K562 (cell line): ENCODE results near the gene SARS1. TPM values are rescaled to one million over a fixed set of nuclear protein-coding genes. Genes with fewer than 3 reads are reported as not detected.
A peak's percentile ranks its signal among the peaks of the same experiment; 100 is the strongest.

Source experiments
- ATF7 ChIP-seq: fragments of 450-650 bp; IDR thresholded peaks from 2 replicates; pipeline ENCODE4 v1.7.1; 2014; ENCODE audit warnings: mild to moderate bottlenecking, moderate library complexity
- CBFB ChIP-seq: sonication (generic); formaldehyde crosslinking; IDR thresholded peaks from 2 replicates; pipeline ENCODE4 v1.4.0; 2020; ENCODE audit warnings: mild to moderate bottlenecking, missing genetic modification reagents
- JUND ChIP-seq, 2 experiments: IDR thresholded peaks; 2 replicates in 1 of 2; 3 replicates in 1 of 2; pipeline ENCODE4 v1.6.1; 2011; ENCODE audit warnings: borderline replicate concordance in 2 of 2, low read depth in 2 of 2, low read length in 2 of 2, improper control_type of control experiment in 1 of 2, missing biosample characterization in 1 of 2, missing genetic modification characterization in 1 of 2, missing genetic modification reagents in 1 of 2
- MYNN ChIP-seq, 2 experiments: sonication (generic); formaldehyde crosslinking in 1 of 2; IDR thresholded peaks; 2 replicates each; pipeline versions ENCODE4 v1.5.0 to v1.6.1; 2016 to 2020; ENCODE audit warnings: antibody characterized with exemption in 1 of 2, missing genetic modification reagents in 1 of 2
- PHF20 ChIP-seq: fragments of 450-650 bp; IDR thresholded peaks from 2 replicates; pipeline ENCODE4 v1.6.1; 2018; ENCODE audit not compliant: partially characterized antibody
- RB1 ChIP-seq: fragments of 450-650 bp; IDR thresholded peaks from 2 replicates; pipeline ENCODE4 v1.6.1; 2017; ENCODE audit warnings: low read depth, mild to moderate bottlenecking
- SMAD4 ChIP-seq: fragments of 250-450 bp; sonication (Bioruptor Pico); conservative IDR thresholded peaks from 2 replicates; pipeline ENCODE4 v1.8.0; 2021; ENCODE audit warnings: inconsistent platforms, mild to moderate bottlenecking, moderate library complexity
- ZNF12 ChIP-seq: sonication (generic); formaldehyde crosslinking; IDR thresholded peaks from 2 replicates; pipeline ENCODE4 v1.4.0; 2020; ENCODE audit warnings: mild to moderate bottlenecking, missing genetic modification reagents
- polyA plus RNA-seq, 8 experiments: library from polyadenylated mRNA; depleted of rRNA in 4 of 8; stranded (reverse) in 5 of 8; unstranded in 3 of 8; fragments of >200 nt; fragmentation: Nextera tagmentation in 2 of 8; fragmentation: Illumina TruSeq in 1 of 8; extraction: Ambion mirVana in 2 of 8; extraction: Trizol in 1 of 8; gene quantifications; 2 replicates each; pipeline versions ENCODE4 v1.2.1 to v1.2.3, GENCODE V29; 2011 to 2014; ENCODE audit warnings: inconsistent platforms in 1 of 8, missing spikeins in 1 of 8
- total RNA-seq, 7 experiments: library from RNA; depleted of rRNA in 6 of 7; stranded (reverse); fragments of >200 nt in 6 of 7; fragmentation: Illumina TruSeq in 2 of 7; extraction: Trizol in 2 of 7; gene quantifications; 2 replicates each; pipeline versions ENCODE4 v1.2.1 to v1.2.3, GENCODE V29; 2011 to 2021; ENCODE audit warnings: low replicate concordance in 1 of 7
- TF ChIP-seq, protein P1 (sequence below), 3 experiments: IDR thresholded peaks in 2 of 3; conservative IDR thresholded peaks in 1 of 3; 2 replicates each; pipeline ENCODE4 v1.5.1; 2011 to 2012; ENCODE audit warnings: low read length in 3 of 3, mild to moderate bottlenecking in 3 of 3, control low read depth in 2 of 3, improper control_type of control experiment in 1 of 3, inconsistent platforms in 1 of 3, low read depth in 1 of 3, mixed read lengths in 1 of 3, moderate library complexity in 1 of 3; ENCODE audit not compliant: insufficient read depth in 2 of 3
- TF ChIP-seq, protein P2 (sequence below), 2 experiments: IDR thresholded peaks; 2 replicates each; pipeline ENCODE4 v1.6.1; 2011; ENCODE audit warnings: borderline replicate concordance in 1 of 2, control low read depth in 1 of 2, low read depth in 1 of 2, low read length in 1 of 2, mild to moderate bottlenecking in 1 of 2, mixed read lengths in 1 of 2, moderate library complexity in 1 of 2; ENCODE audit not compliant: insufficient read depth in 1 of 2, insufficient read length in 1 of 2, poor library complexity in 1 of 2, severe bottlenecking in 1 of 2; ENCODE audit errors: extremely low read depth in 1 of 2
- TF ChIP-seq, protein P3 (sequence below): fragments of 450-650 bp; formaldehyde crosslinking; IDR thresholded peaks from 2 replicates; pipeline ENCODE4 v1.4.0; 2020; ENCODE audit warnings: mild to moderate bottlenecking, mixed read lengths
- TF ChIP-seq, protein P4 (sequence below): sonication (generic); formaldehyde crosslinking; IDR thresholded peaks from 2 replicates; pipeline ENCODE4 v1.5.0; 2020; ENCODE audit warnings: missing genetic modification reagents
- TF ChIP-seq, protein P5 (sequence below): fragments of 250-450 bp; sonication (Bioruptor Pico); IDR thresholded peaks from 2 replicates; pipeline ENCODE4 v1.5.0; 2020; ENCODE audit warnings: mild to moderate bottlenecking, borderline replicate concordance
- TF ChIP-seq, protein P6 (sequence below): fragments of 450-650 bp; formaldehyde crosslinking; IDR thresholded peaks from 2 replicates; pipeline ENCODE4 v1.4.0; 2022; ENCODE audit warnings: missing genetic modification characterization

Gene SARS1
- total and polyA plus RNA-seq, 9 of the 15 experiments (the other 6 are each of a cell fraction or from before 2014, with no cell fraction given), result 221 to 623 (median 254) TPM

DNA sequence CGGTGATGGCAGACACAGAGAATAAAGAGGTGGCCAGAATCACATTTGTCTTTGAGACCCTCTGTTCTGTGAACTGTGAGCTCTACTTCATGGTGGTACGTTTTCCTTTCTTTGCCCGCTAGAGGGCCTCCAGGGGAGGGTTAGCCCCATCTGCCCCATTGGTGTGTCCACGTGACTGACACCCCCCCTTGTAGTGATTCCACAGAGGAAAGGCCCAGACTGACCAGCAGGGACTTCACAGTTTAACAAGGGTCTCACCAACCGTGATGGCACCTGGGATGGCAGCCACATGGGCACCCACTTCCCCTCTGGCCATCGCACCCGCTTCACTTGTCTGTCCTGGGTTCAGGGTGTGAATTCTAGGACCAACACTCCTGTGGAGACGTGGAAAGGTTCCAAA lies 22.3 kb upstream of the SARS1 start (continued):
- TF ChIP-seq, protein P1, sequence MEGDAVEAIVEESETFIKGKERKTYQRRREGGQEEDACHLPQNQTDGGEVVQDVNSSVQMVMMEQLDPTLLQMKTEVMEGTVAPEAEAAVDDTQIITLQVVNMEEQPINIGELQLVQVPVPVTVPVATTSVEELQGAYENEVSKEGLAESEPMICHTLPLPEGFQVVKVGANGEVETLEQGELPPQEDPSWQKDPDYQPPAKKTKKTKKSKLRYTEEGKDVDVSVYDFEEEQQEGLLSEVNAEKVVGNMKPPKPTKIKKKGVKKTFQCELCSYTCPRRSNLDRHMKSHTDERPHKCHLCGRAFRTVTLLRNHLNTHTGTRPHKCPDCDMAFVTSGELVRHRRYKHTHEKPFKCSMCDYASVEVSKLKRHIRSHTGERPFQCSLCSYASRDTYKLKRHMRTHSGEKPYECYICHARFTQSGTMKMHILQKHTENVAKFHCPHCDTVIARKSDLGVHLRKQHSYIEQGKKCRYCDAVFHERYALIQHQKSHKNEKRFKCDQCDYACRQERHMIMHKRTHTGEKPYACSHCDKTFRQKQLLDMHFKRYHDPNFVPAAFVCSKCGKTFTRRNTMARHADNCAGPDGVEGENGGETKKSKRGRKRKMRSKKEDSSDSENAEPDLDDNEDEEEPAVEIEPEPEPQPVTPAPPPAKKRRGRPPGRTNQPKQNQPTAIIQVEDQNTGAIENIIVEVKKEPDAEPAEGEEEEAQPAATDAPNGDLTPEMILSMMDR (IDR thresholded peaks at IDR 0.05 in 2 of 3, conservative IDR thresholded peaks at IDR 0.05 in 1 of 3; ENCODE audit: insufficient read depth in 2 of 3, low read depth in 1 of 3, low read length in 3 of 3), result peak; percentile 70 to 94 (median 74)
- TF ChIP-seq RB1 (0 out of 2 replicates have a peak, but pooled peaks have one; percentile 45), PHF20 (no peak), ZNF12 (CRISPR knock-in tag) (no peak), ATF7 (0 out of 2 replicates have a peak, but pooled peaks have one; percentile 16), MYNN (IDR thresholded peaks at IDR 0.05) (no peak), MYNN (CRISPR knock-in tag; IDR thresholded peaks at IDR 0.05) (no peak), SMAD4 (peak; percentile 57), JUND (IDR thresholded peaks at IDR 0.05; ENCODE audit: borderline replicate concordance, low read depth, low read length) (0 out of 2 replicates have a peak, but pooled peaks have one; percentile 11), JUND (tag; IDR thresholded peaks at IDR 0.05; ENCODE audit: borderline replicate concordance, low read depth, low read length) (no peak; the same call in 2 of the 3 replicates), CBFB (peak; percentile 41; the same call in 1 of the 2 replicates)
- TF ChIP-seq, protein P2, sequence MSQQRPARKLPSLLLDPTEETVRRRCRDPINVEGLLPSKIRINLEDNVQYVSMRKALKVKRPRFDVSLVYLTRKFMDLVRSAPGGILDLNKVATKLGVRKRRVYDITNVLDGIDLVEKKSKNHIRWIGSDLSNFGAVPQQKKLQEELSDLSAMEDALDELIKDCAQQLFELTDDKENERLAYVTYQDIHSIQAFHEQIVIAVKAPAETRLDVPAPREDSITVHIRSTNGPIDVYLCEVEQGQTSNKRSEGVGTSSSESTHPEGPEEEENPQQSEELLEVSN (IDR thresholded peaks at IDR 0.05; ENCODE audit: borderline replicate concordance in 1 of 2, extremely low read depth in 1 of 2, insufficient read depth in 1 of 2, insufficient read length in 1 of 2, low read depth in 1 of 2, low read length in 1 of 2, poor library complexity in 1 of 2, severe bottlenecking in 1 of 2), result peak in 1 of 2 experiments; percentile 58
- TF ChIP-seq, protein P3, sequence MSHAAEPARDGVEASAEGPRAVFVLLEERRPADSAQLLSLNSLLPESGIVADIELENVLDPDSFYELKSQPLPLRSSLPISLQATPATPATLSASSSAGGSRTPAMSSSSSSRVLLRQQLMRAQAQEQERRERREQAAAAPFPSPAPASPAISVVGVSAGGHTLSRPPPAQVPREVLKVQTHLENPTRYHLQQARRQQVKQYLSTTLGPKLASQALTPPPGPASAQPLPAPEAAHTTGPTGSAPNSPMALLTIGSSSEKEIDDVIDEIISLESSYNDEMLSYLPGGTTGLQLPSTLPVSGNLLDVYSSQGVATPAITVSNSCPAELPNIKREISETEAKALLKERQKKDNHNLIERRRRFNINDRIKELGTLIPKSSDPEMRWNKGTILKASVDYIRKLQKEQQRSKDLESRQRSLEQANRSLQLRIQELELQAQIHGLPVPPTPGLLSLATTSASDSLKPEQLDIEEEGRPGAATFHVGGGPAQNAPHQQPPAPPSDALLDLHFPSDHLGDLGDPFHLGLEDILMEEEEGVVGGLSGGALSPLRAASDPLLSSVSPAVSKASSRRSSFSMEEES (CRISPR knock-in tag), result peak; percentile 63
- TF ChIP-seq, protein P4, sequence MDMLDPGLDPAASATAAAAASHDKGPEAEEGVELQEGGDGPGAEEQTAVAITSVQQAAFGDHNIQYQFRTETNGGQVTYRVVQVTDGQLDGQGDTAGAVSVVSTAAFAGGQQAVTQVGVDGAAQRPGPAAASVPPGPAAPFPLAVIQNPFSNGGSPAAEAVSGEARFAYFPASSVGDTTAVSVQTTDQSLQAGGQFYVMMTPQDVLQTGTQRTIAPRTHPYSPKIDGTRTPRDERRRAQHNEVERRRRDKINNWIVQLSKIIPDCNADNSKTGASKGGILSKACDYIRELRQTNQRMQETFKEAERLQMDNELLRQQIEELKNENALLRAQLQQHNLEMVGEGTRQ (CRISPR knock-in tag), result peak; percentile 96
- TF ChIP-seq, protein P5, sequence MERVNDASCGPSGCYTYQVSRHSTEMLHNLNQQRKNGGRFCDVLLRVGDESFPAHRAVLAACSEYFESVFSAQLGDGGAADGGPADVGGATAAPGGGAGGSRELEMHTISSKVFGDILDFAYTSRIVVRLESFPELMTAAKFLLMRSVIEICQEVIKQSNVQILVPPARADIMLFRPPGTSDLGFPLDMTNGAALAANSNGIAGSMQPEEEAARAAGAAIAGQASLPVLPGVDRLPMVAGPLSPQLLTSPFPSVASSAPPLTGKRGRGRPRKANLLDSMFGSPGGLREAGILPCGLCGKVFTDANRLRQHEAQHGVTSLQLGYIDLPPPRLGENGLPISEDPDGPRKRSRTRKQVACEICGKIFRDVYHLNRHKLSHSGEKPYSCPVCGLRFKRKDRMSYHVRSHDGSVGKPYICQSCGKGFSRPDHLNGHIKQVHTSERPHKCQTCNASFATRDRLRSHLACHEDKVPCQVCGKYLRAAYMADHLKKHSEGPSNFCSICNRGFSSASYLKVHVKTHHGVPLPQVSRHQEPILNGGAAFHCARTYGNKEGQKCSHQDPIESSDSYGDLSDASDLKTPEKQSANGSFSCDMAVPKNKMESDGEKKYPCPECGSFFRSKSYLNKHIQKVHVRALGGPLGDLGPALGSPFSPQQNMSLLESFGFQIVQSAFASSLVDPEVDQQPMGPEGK (CRISPR knock-in tag), result no peak
- TF ChIP-seq, protein P6, sequence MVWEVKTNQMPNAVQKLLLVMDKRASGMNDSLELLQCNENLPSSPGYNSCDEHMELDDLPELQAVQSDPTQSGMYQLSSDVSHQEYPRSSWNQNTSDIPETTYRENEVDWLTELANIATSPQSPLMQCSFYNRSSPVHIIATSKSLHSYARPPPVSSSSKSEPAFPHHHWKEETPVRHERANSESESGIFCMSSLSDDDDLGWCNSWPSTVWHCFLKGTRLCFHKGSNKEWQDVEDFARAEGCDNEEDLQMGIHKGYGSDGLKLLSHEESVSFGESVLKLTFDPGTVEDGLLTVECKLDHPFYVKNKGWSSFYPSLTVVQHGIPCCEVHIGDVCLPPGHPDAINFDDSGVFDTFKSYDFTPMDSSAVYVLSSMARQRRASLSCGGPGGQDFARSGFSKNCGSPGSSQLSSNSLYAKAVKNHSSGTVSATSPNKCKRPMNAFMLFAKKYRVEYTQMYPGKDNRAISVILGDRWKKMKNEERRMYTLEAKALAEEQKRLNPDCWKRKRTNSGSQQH, result no peak
